ENCODE measurements around the gene KIF2A. TPM values are rescaled to one million over a fixed set of nuclear protein-coding genes. Genes with fewer than 3 reads are reported as not detected.
A peak's percentile ranks its signal among the peaks of the same experiment; 100 is the strongest.

KIF2A gene
- 43.8 TPM for polyA plus RNA-seq (2012; ENCODE audit: low read depth, missing spikeins)

DNA sequence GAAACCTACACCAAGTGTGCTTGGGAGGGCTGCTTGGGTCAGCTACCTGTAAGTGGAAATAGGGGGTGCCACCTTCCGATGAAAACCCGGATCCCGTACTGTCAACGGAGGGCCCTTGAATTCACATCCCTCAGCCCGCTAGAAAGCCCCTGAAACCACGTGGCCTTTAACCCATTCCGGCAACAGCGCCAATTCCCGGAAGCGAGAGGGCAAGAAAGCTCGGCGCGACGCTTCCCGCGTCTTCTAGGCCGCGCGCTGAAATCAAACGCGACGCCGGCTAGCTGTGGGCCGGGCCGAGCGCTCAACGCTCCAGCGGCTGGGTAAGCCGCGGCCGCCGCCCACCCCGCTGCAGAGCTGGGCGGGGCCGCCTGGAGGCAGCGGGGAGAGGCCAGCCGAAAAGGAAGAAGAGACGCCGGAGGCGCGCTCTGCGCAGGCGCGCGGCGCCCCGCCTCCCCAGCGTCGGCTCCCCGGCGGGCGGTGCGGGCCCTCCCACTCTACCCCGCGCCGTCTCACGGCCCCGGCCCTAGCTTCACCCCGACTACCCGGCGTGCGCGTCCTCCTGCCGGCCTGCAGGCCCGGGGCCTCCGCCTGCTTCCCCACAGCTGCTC, at the start of gene KIF2A:
Gene KIF2A, plus strand, starts transcription at position 492 of the 608 bp plus-strand sequence. CDS start 267 bp downstream, outside the sequence.
- peak; percentile 87 for DNase-seq (ENCODE audit: insufficient read length, low spot score)
- peak; percentile 79 for TF ChIP-seq POLR2AphosphoS5 (IDR thresholded peaks at IDR 0.05; ENCODE audit: low read depth, low read length)
- TF ChIP-seq POU2F2 (IDR thresholded peaks at IDR 0.05; ENCODE audit: low read depth, low read length) = no peak; the same call in 1 of the 2 replicates
- TF ChIP-seq POLR2A (IDR thresholded peaks at IDR 0.05; ENCODE audit: low read depth, low read length) = peak; percentile 74
- TF ChIP-seq PAX5 (IDR thresholded peaks at IDR 0.05; ENCODE audit: insufficient read depth, low read length, severe bottlenecking) = peak; percentile 42
- peak; percentile 20; the same call in 1 of the 2 replicates for TF ChIP-seq TAF1 (IDR thresholded peaks at IDR 0.05; ENCODE audit: low read depth, low read length)
- TF ChIP-seq SPI1 (IDR thresholded peaks at IDR 0.05; ENCODE audit: low read depth, low read length) = no peak
- peak; percentile 93 for FAIRE-seq

DNA sequence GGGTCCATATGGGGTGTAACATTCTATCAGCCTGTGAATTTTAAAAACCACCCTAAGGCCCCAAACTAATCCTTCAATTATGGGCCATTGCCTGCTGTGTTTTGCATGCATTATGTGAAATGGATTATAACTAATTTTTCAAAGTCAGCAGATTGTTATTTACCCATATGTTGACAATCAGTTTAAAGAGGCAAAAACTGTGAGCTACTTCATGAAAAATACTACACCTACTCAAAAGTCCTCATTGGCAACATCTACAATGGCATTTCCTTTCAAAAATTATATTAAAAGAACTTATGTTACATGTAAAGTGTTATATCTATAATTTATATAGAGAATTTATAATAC, 49.0 kb upstream of the KIF2A start:
- TF ChIP-seq POU2F2 (IDR thresholded peaks at IDR 0.05; ENCODE audit: low read depth, low read length) = no peak
- no peak for TF ChIP-seq TAF1 (IDR thresholded peaks at IDR 0.05; ENCODE audit: low read depth, low read length)
- TF ChIP-seq POLR2A (IDR thresholded peaks at IDR 0.05; ENCODE audit: low read depth, low read length) = no peak
- TF ChIP-seq SPI1 (IDR thresholded peaks at IDR 0.05; ENCODE audit: low read depth, low read length) = no peak
- TF ChIP-seq POLR2AphosphoS5 (IDR thresholded peaks at IDR 0.05; ENCODE audit: low read depth, low read length) = no peak
- TF ChIP-seq PAX5 (IDR thresholded peaks at IDR 0.05; ENCODE audit: insufficient read depth, low read length, severe bottlenecking) = no peak
- FAIRE-seq (no peak), DNase-seq (ENCODE audit: insufficient read length, low spot score) (no peak)

DNA sequence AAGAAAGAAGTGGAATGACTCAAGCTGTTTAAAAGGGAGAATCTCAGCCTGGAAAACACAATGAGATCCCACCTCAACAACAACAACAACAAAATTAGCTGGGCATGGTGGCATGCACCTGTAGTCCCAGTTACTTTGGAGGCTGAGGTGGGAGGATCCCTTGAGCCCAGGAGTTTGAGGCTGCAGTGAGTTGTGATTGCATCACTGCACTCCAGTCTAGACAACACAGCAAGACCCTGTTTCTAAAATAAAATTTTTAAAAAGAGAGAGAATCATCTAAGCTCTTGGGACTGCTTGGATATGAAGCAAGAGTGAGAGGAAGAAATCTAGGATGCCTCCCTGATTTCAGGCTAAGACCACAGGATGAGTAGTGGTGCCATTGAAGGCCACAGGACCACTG, 47.4 kb upstream of the KIF2A start:
- DNase-seq (ENCODE audit: insufficient read length, low spot score) (no peak), FAIRE-seq (no peak)
- TF ChIP-seq POLR2AphosphoS5 (IDR thresholded peaks at IDR 0.05; ENCODE audit: low read depth, low read length) = no peak
- no peak for TF ChIP-seq PAX5 (IDR thresholded peaks at IDR 0.05; ENCODE audit: insufficient read depth, low read length, severe bottlenecking)
- TF ChIP-seq POU2F2 (IDR thresholded peaks at IDR 0.05; ENCODE audit: low read depth, low read length) = no peak
- TF ChIP-seq SPI1 (IDR thresholded peaks at IDR 0.05; ENCODE audit: low read depth, low read length) = no peak
- TF ChIP-seq TAF1 (IDR thresholded peaks at IDR 0.05; ENCODE audit: low read depth, low read length) = no peak
- no peak for TF ChIP-seq POLR2A (IDR thresholded peaks at IDR 0.05; ENCODE audit: low read depth, low read length)

DNA sequence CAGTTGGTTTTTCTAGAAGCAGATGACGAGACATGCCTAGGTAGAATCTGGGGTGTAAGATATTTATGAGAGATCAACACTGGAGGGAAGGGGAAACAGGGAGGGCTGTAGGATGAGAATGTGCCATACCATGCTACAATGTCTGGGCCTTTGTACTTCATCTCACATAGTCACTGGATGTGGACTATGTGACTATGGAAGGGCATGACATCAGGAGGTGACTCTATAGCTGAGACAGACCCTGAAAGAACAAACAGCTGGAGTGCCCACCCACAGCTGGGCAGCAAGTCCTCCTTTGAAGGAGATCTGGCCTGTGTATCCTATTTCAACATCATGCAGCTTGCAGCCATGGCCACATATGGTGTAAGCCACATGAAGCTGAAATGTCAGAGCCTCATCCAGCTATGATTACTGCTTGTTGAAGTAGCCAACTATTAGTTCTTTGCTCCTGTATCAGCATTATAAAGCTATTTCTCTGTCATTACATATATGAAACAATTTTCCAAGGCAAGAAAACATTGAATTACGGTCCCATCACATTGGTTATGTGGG, 46.2 kb upstream of the KIF2A start:
- TF ChIP-seq PAX5 (IDR thresholded peaks at IDR 0.05; ENCODE audit: insufficient read depth, low read length, severe bottlenecking) (no peak), POLR2AphosphoS5 (IDR thresholded peaks at IDR 0.05; ENCODE audit: low read depth, low read length) (no peak), SPI1 (IDR thresholded peaks at IDR 0.05; ENCODE audit: low read depth, low read length) (no peak), POU2F2 (IDR thresholded peaks at IDR 0.05; ENCODE audit: low read depth, low read length) (no peak), POLR2A (IDR thresholded peaks at IDR 0.05; ENCODE audit: low read depth, low read length) (no peak), TAF1 (IDR thresholded peaks at IDR 0.05; ENCODE audit: low read depth, low read length) (no peak)
- DNase-seq (ENCODE audit: insufficient read length, low spot score) (no peak), FAIRE-seq (no peak)

DNA sequence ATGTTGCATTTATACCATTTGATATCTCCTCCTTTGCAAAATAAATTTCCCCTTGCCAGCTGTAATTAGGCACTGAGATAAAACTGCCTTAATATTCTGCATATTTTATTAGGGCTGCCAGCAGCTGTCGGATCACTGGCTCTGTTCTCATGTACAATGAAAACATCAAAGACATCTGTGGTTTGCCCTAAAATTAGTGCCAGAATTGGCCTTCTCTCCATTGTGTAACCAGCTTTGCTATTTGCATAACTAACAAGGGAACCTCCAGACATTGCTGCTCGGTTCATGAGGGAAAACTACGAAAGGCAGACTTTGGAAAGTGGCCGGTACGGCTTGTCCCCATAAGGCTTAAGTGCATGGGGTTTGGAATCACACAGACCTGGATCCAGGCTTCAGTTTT, 45.5 kb upstream of the KIF2A start:
- FAIRE-seq = no peak
- DNase-seq (ENCODE audit: insufficient read length, low spot score) = no peak
- TF ChIP-seq PAX5 (IDR thresholded peaks at IDR 0.05; ENCODE audit: insufficient read depth, low read length, severe bottlenecking) = no peak
- no peak for TF ChIP-seq POLR2AphosphoS5 (IDR thresholded peaks at IDR 0.05; ENCODE audit: low read depth, low read length)
- peak; percentile 32; the same call in 1 of the 2 replicates for TF ChIP-seq POU2F2 (IDR thresholded peaks at IDR 0.05; ENCODE audit: low read depth, low read length)
- no peak for TF ChIP-seq POLR2A (IDR thresholded peaks at IDR 0.05; ENCODE audit: low read depth, low read length)

DNA sequence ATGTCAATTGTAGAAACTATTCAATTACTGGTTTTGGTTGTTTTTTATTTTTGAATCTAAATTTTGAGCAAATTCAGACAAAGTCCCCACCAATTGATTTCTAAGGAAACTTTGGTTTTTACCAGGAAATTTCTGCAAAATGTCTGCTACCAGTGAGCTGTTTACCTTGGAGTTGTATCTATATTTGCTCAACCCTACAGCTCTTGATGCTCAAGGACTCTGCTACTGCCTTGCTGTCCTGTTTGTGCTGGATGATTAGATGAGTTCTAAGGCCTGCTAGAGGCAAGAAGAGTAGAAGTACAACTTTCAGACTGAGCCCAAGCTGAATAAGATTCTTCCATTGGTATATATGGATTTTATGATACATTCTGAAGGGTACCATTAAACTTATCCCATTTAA, 42.6 kb upstream of the KIF2A start:
- TF ChIP-seq POLR2A (IDR thresholded peaks at IDR 0.05; ENCODE audit: low read depth, low read length) = no peak
- no peak for TF ChIP-seq PAX5 (IDR thresholded peaks at IDR 0.05; ENCODE audit: insufficient read depth, low read length, severe bottlenecking)
- TF ChIP-seq SPI1 (IDR thresholded peaks at IDR 0.05; ENCODE audit: low read depth, low read length) = no peak
- TF ChIP-seq TAF1 (IDR thresholded peaks at IDR 0.05; ENCODE audit: low read depth, low read length) = no peak
- FAIRE-seq = no peak
- DNase-seq (ENCODE audit: insufficient read length, low spot score) = no peak

DNA sequence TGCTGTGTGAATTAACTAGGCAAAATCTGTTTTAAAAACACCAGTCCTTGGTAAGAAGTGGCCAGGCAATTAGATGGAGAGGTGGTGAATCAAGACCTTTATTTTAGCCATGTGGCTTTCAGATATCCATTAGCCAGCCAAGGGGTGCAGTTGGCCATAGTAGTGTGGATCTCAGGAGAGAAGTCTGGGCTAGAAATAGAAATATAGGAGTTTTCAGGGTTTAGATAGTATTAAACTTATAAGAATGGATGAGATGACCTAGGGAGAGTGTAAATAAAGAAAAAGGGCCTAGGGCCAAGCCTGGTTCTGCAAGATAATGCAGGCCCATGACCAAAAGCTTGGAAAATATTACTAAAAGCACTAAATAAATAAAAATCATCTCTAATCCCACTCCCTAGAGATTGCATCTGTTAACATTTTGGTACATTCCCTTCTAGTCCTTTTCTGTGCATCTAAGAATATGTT, 40.3 kb upstream of the KIF2A start:
- no peak for DNase-seq (ENCODE audit: insufficient read length, low spot score)
- no peak for FAIRE-seq
- TF ChIP-seq TAF1 (IDR thresholded peaks at IDR 0.05; ENCODE audit: low read depth, low read length) = no peak
- TF ChIP-seq PAX5 (IDR thresholded peaks at IDR 0.05; ENCODE audit: insufficient read depth, low read length, severe bottlenecking) = no peak

DNA sequence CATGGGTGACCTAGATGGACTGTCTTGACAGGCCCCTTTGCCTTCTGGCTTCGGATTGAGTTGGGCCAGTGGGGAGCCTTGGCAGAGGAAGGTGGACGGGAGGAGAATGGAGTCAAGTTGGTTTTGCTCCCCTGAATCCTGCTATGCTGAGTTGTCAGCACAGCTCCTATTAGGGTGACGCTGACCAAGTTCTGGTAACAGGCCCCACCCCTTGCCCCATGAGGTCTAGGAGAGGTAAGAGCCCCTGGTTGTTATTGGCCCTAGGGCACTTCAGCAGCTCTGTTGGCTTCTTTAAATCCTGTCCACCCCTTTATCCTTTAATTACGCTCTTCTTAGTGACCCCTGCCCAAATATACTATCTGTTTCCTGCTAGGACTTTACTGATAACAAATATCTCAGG, 39.4 kb upstream of the KIF2A start:
- no peak for DNase-seq (ENCODE audit: insufficient read length, low spot score)
- TF ChIP-seq POLR2AphosphoS5 (IDR thresholded peaks at IDR 0.05; ENCODE audit: low read depth, low read length) (no peak), TAF1 (IDR thresholded peaks at IDR 0.05; ENCODE audit: low read depth, low read length) (no peak)
- FAIRE-seq = no peak

DNA sequence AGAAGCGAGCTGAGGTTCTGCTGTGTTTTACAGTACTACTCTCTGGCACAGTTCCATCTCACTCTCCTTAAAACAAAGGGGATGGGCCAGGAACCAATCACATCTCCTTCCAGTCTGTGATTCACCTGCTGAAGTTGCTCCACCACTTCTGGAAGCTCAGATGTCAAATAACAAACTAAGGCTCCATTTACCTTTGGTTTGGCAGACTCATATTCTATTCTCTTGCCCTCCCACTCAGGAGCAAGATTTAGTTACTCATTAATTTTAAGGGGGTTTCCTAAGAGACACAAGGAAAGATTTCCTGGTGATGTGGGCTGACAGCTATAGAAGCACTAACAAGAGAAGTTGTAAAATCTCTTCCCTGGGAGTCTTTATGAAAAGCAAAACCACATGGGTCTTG, 37.8 kb upstream of the KIF2A start:
- DNase-seq (ENCODE audit: insufficient read length, low spot score) (no peak), FAIRE-seq (no peak)
- TF ChIP-seq POLR2A (IDR thresholded peaks at IDR 0.05; ENCODE audit: low read depth, low read length) = no peak
- no peak for TF ChIP-seq POLR2AphosphoS5 (IDR thresholded peaks at IDR 0.05; ENCODE audit: low read depth, low read length)
- no peak for TF ChIP-seq TAF1 (IDR thresholded peaks at IDR 0.05; ENCODE audit: low read depth, low read length)
- TF ChIP-seq PAX5 (IDR thresholded peaks at IDR 0.05; ENCODE audit: insufficient read depth, low read length, severe bottlenecking) = no peak
- no peak for TF ChIP-seq SPI1 (IDR thresholded peaks at IDR 0.05; ENCODE audit: low read depth, low read length)
- TF ChIP-seq POU2F2 (IDR thresholded peaks at IDR 0.05; ENCODE audit: low read depth, low read length) = no peak

DNA sequence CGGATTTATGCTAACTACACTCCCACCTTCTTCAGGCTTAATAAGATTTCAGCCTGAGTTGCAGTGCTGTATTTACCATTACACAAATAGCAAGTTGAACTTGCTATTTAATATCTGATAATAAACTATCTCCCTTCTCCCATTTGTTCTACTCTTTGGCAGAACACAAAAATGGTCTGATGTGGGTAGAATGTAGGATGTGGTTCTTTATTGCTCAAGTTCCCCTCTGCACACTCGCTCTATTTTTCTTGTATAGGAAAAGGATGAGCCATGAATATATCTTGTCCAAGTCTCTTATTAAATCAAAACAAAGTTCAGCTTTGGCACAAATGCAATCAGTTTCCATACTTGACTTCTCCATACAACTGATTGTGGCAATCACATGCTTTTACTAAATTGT, 37.2 kb upstream of the KIF2A start:
- DNase-seq (ENCODE audit: insufficient read length, low spot score) (no peak), FAIRE-seq (no peak)
- TF ChIP-seq TAF1 (IDR thresholded peaks at IDR 0.05; ENCODE audit: low read depth, low read length) (no peak), PAX5 (IDR thresholded peaks at IDR 0.05; ENCODE audit: insufficient read depth, low read length, severe bottlenecking) (no peak), SPI1 (IDR thresholded peaks at IDR 0.05; ENCODE audit: low read depth, low read length) (no peak), POLR2A (IDR thresholded peaks at IDR 0.05; ENCODE audit: low read depth, low read length) (no peak), POU2F2 (IDR thresholded peaks at IDR 0.05; ENCODE audit: low read depth, low read length) (no peak), POLR2AphosphoS5 (IDR thresholded peaks at IDR 0.05; ENCODE audit: low read depth, low read length) (no peak)
